ENCODE results near the gene SCGB1D1.

The SCGB1D1 gene

DNA sequence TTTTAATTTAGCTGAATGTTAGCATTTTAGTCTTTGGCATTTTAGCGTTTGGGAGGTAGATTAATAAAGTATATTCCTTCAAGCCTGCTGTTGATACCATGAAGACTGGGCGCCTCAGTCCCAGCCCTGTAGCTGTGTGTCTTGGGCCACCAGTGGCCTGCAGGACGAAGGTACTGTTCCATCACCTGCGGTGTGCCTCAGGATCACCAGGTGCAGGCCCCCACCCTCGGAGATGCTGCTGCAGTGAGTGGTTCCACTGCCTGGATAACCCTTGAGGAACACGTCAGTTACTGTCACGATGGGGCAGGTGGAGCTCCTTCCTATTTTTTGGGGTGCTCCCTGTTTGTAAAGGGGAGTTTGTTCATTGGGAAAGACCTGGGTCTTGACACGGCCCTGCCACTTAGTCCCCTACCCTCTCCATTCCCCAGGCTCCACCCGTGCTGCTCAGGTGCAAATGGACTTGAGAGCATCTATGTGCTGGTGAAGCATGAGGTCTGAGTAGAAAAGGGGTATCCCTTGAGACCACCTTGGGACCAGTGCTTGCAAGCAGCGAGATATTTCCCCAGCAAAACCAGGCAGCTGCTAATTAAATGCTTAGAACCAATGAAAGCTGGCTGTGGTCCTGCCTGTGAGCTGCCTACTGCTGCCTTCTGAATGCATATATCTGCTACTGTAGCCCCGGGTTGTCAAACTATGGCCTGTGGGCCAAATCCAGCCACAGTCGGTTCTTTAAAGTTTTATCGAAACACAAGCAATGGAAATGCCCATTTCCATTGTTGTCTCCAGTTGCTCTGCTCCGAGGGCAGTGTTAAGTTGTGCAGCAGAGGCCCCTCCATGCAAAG lies 37.5 kb upstream of the SCGB1D1 start:
- POLR2A ChIA-PET = no interaction called here
- H3K9me3 ChIP-seq (ENCODE audit: control insufficient read depth, insufficient read depth, low read depth, low read length) = no peaks in the 10 kb centered on the region
- no peaks in the 10 kb centered on the region for H3K4me1 ChIP-seq (ENCODE audit: control insufficient read depth, insufficient read depth, low read length)
- no peak overlapping the region for H3K4me3 ChIP-seq (ENCODE audit: low read depth, low read length)
- H3K27ac ChIP-seq (ENCODE audit: extremely low read depth, low read depth, low read length) = no peak overlapping the region
- peaks cover 0 to 58% of the 10 kb centered on the region in 2 experiments; a peak in 1 of 3 replicates for H3K36me3 ChIP-seq (ENCODE audit: control insufficient read depth in 2 of 2, insufficient read depth in 1 of 2, low read length in 2 of 2)
- no peak for TF ChIP-seq ZNF266 (tag by site-specific recombination; IDR thresholded peaks at IDR 0.05; ENCODE audit: low read depth)
- TF ChIP-seq, protein P1, sequence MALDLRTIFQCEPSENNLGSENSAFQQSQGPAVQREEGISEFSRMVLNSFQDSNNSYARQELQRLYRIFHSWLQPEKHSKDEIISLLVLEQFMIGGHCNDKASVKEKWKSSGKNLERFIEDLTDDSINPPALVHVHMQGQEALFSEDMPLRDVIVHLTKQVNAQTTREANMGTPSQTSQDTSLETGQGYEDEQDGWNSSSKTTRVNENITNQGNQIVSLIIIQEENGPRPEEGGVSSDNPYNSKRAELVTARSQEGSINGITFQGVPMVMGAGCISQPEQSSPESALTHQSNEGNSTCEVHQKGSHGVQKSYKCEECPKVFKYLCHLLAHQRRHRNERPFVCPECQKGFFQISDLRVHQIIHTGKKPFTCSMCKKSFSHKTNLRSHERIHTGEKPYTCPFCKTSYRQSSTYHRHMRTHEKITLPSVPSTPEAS (tag by site-specific recombination; IDR thresholded peaks at IDR 0.05) = no peak
- TF ChIP-seq PRDM10 (tag by site-specific recombination; IDR thresholded peaks at IDR 0.05) = no peak
- TF ChIP-seq ZNF677 (tag by site-specific recombination; IDR thresholded peaks at IDR 0.05) = no peak
- TF ChIP-seq ZNF23 (tag by site-specific recombination; IDR thresholded peaks at IDR 0.05; ENCODE audit: borderline replicate concordance) = no peak
- no peak for TF ChIP-seq TCF7L2 (IDR thresholded peaks at IDR 0.05; ENCODE audit: borderline replicate concordance, low read depth, low read length)
- TF ChIP-seq, protein P2, sequence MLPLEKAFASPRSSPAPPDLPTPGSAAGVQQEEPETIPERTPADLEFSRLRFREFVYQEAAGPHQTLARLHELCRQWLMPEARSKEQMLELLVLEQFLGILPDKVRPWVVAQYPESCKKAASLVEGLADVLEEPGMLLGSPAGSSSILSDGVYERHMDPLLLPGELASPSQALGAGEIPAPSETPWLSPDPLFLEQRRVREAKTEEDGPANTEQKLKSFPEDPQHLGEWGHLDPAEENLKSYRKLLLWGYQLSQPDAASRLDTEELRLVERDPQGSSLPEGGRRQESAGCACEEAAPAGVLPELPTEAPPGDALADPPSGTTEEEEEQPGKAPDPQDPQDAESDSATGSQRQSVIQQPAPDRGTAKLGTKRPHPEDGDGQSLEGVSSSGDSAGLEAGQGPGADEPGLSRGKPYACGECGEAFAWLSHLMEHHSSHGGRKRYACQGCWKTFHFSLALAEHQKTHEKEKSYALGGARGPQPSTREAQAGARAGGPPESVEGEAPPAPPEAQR (tag by site-specific recombination; IDR thresholded peaks at IDR 0.05) = no peak
- TF ChIP-seq ZNF184 (tag by site-specific recombination; IDR thresholded peaks at IDR 0.05) = no peak
- no peak for TF ChIP-seq ZNF776 (tag by site-specific recombination; IDR thresholded peaks at IDR 0.05; ENCODE audit: borderline replicate concordance)
- no peak for TF ChIP-seq ZNF19 (tag by site-specific recombination; IDR thresholded peaks at IDR 0.05; ENCODE audit: low read depth)
- TF ChIP-seq YY1 (tag by site-specific recombination; IDR thresholded peaks at IDR 0.05) = no peak
- TF ChIP-seq ZNF157 (tag by site-specific recombination; IDR thresholded peaks at IDR 0.05) = no peak
- no peak for TF ChIP-seq ZNF521 (tag by site-specific recombination; IDR thresholded peaks at IDR 0.05)
- TF ChIP-seq, protein P3, sequence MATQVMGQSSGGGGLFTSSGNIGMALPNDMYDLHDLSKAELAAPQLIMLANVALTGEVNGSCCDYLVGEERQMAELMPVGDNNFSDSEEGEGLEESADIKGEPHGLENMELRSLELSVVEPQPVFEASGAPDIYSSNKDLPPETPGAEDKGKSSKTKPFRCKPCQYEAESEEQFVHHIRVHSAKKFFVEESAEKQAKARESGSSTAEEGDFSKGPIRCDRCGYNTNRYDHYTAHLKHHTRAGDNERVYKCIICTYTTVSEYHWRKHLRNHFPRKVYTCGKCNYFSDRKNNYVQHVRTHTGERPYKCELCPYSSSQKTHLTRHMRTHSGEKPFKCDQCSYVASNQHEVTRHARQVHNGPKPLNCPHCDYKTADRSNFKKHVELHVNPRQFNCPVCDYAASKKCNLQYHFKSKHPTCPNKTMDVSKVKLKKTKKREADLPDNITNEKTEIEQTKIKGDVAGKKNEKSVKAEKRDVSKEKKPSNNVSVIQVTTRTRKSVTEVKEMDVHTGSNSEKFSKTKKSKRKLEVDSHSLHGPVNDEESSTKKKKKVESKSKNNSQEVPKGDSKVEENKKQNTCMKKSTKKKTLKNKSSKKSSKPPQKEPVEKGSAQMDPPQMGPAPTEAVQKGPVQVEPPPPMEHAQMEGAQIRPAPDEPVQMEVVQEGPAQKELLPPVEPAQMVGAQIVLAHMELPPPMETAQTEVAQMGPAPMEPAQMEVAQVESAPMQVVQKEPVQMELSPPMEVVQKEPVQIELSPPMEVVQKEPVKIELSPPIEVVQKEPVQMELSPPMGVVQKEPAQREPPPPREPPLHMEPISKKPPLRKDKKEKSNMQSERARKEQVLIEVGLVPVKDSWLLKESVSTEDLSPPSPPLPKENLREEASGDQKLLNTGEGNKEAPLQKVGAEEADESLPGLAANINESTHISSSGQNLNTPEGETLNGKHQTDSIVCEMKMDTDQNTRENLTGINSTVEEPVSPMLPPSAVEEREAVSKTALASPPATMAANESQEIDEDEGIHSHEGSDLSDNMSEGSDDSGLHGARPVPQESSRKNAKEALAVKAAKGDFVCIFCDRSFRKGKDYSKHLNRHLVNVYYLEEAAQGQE (tag by site-specific recombination; IDR thresholded peaks at IDR 0.05) = no peak
- TF ChIP-seq ZNF701 (tag by site-specific recombination; IDR thresholded peaks at IDR 0.05) = no peak
- no peak for TF ChIP-seq ZNF596 (tag by site-specific recombination; IDR thresholded peaks at IDR 0.05)
- no peak for TF ChIP-seq MYNN (tag by site-specific recombination; IDR thresholded peaks at IDR 0.05; ENCODE audit: borderline replicate concordance)
- no peak for TF ChIP-seq ZBTB7A (tag by site-specific recombination; IDR thresholded peaks at IDR 0.05; ENCODE audit: low read depth)
- TF ChIP-seq, protein P4, sequence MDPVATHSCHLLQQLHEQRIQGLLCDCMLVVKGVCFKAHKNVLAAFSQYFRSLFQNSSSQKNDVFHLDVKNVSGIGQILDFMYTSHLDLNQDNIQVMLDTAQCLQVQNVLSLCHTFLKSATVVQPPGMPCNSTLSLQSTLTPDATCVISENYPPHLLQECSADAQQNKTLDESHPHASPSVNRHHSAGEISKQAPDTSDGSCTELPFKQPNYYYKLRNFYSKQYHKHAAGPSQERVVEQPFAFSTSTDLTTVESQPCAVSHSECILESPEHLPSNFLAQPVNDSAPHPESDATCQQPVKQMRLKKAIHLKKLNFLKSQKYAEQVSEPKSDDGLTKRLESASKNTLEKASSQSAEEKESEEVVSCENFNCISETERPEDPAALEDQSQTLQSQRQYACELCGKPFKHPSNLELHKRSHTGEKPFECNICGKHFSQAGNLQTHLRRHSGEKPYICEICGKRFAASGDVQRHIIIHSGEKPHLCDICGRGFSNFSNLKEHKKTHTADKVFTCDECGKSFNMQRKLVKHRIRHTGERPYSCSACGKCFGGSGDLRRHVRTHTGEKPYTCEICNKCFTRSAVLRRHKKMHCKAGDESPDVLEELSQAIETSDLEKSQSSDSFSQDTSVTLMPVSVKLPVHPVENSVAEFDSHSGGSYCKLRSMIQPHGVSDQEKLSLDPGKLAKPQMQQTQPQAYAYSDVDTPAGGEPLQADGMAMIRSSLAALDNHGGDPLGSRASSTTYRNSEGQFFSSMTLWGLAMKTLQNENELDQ (tag by site-specific recombination; IDR thresholded peaks at IDR 0.05; ENCODE audit: low read depth) = no peak
- CTCF ChIA-PET = interaction anchor here (1.0 kb wide), 1 partner anchor 324 kb away, joined by 3 read pairs; no protein-coding TSS in a partner anchor

All from HEK293 (cell line).